Ovary (tissue), 9 donors: ENCODE measurements around the gene SEMA4B. TPM values are rescaled to one million over a fixed set of nuclear protein-coding genes. Genes with fewer than 3 reads are reported as not detected.

Experiments used
- DNase-seq, 5 donors: peaks; one replicate each; pipeline ENCODE4 v3.0.0-alpha.2; 2019 to 2020
- H3K27ac ChIP-seq, 2 donors: fragments of 200-600 bp; one replicate each; pipeline versions ENCODE4 v1.5.1 to v1.8.0; 2019 to 2022
- H3K27me3 ChIP-seq: fragments of 200-600 bp; one replicate; pipeline ENCODE4 v1.8.0; 2022
- H3K36me3 ChIP-seq: fragments of 200-600 bp; sonication (generic); one replicate; pipeline ENCODE4 v1.5.1; 2019
- H3K4me1 ChIP-seq: one replicate; pipeline ENCODE4 v1.8.1; 2013; ENCODE audit warnings: mild to moderate bottlenecking, moderate library complexity; ENCODE audit not compliant: insufficient read depth
- H3K4me3 ChIP-seq: fragments of 200-600 bp; sonication (generic); one replicate; pipeline ENCODE4 v1.5.1; 2017
- H3K9me3 ChIP-seq, 2 donors: fragments of 200-600 bp in 1 of 2; sonication (generic) in 1 of 2; one replicate each; pipeline versions ENCODE4 v1.5.1 to v1.8.1; 2013 to 2019; ENCODE audit warnings: mild to moderate bottlenecking in 1 of 2, moderate library complexity in 1 of 2
- CTCF ChIP-seq, 3 donors: fragments of 450-650 bp in 2 of 3; fragments of 200-600 bp in 1 of 3; IDR thresholded peaks; one replicate each; pipeline versions ENCODE4 v1.5.1 to v1.8.0; 2016 to 2022; ENCODE audit warnings: antibody characterized with exemption in 3 of 3, mild to moderate bottlenecking in 1 of 3
- EP300 ChIP-seq: sonication (generic); formaldehyde crosslinking; IDR thresholded peaks from one replicate; pipeline ENCODE4 v1.6.1; 2017; ENCODE audit warnings: antibody characterized with exemption
- POLR2A ChIP-seq: fragments of 450-650 bp; IDR thresholded peaks from one replicate; pipeline ENCODE4 v1.6.1; 2017; ENCODE audit warnings: antibody characterized with exemption, mild to moderate bottlenecking, moderate library complexity
- WGBS, 3 donors: extraction: QIAGEN DNeasy Blood & Tissue Kit in 1 of 3; methylation state at CpG; one replicate each; pipeline versions ENCODE4 v1.1.5 to v1.1.7; 2013 to 2017; 5-methylcytosine and 5-hydroxymethylcytosine counted together
- intact Hi-C, 4 donors: fragments of 100-400 bp; cut with DNase I; formaldehyde crosslinking; loops; one replicate each; pipeline versions ENCODE4 v1.11.0 to v1.15.1; 2022 to 2023
- polyA plus RNA-seq, 2 donors: library from polyadenylated mRNA; stranded (reverse); fragments of 200-250 nt in 1 of 2; fragments of 350-450 nt in 1 of 2; fragmentation: Illumina TruSeq in 1 of 2; extraction: RNeasy Lipid Tissue Mini Kit (QIAGEN cat#74804) in 1 of 2; gene quantifications; one replicate each; pipeline ENCODE4 v1.2.3, GENCODE V29; 2013 to 2014
- total RNA-seq, 7 donors: library from RNA; depleted of rRNA in 2 of 7; stranded (reverse); fragments of >200 nt in 2 of 7; fragmentation: NEBNext Ultra II Directional in 3 of 7; extraction: Animal tissue kit (Norgen Biotek cat#: 25700) in 3 of 7; gene quantifications; one replicate each; pipeline versions ENCODE4 v1.1.0 to v1.2.4, GENCODE V29; 2016 to 2023
- donor health status: DM: no; HTN: no; CAD: no; lungs with moderate emphysema.
- donor health status: DM: no; HTN: no; CAD: no.
- donor health status: Bipolar disorder and iron deficiency.
- donor health status: DM: yes; HTN: yes; CAD: no.
- donor health status: DM: no; HTN: no; CAD: no.
- donor health status: DM: yes; HTN: yes; CAD: no.

Gene SEMA4B
- total and polyA plus RNA-seq, 9 donors: 12.4 to 83.8 (median 33.2) TPM

GRCh38 chr15:90154246-90154645 is 46.9 kb upstream of the SEMA4B start:
- Histone ChIP-seq H3K27ac (no peak overlapping the region), H3K4me3 (no peak overlapping the region), H3K4me1 (peaks cover 4% of the 10 kb centered on the region), H3K36me3 (no peaks in the 10 kb centered on the region), H3K27me3 (no peaks in the 10 kb centered on the region), H3K9me3 (no peaks in the 10 kb centered on the region)
- intact Hi-C loops: loop anchor here in 1 of 4 donors (5.0 kb wide), 1 partner anchor 158 kb away; no protein-coding TSS in a partner anchor
- no peak for DNase-seq
- 84 to 93% (median 89%) methylated on average over 5 of the region's 5 CpGs for WGBS, 3 donors
- TF ChIP-seq EP300 (no peak), CTCF (IDR thresholded peaks at IDR 0.05) (no peak), POLR2A (no peak)

- WGBS, 3 donors: 63 to 65% (median 63%) methylated on average over 16 of the region's 16 CpGs
- H3K27ac ChIP-seq: no peak overlapping the region
- peaks cover 3% of the 10 kb centered on the region for H3K4me1 ChIP-seq
- no peaks in the 10 kb centered on the region for H3K9me3 ChIP-seq
- intact Hi-C loops: loop anchor here in 1 of 4 donors (5.0 kb wide), 1 partner anchor 157 kb away; no protein-coding TSS in a partner anchor
- H3K36me3 ChIP-seq: no peaks in the 10 kb centered on the region
- no peaks in the 10 kb centered on the region for H3K27me3 ChIP-seq
- no peak for DNase-seq
- no peak overlapping the region for H3K4me3 ChIP-seq
- TF ChIP-seq POLR2A: no peak
- no peak for TF ChIP-seq EP300
- TF ChIP-seq CTCF (IDR thresholded peaks at IDR 0.05): no peak
Measured at GRCh38 chr15:90154861-90155626, 46.1 kb upstream of the SEMA4B start.

GRCh38 chr15:90159213-90159612 is 41.9 kb upstream of the SEMA4B start:
- Histone ChIP-seq H3K4me3 (no peak overlapping the region), H3K4me1 (peaks cover 7% of the 10 kb centered on the region), H3K27ac (no peak overlapping the region), H3K9me3 (no peaks in the 10 kb centered on the region), H3K27me3 (no peaks in the 10 kb centered on the region), H3K36me3 (no peaks in the 10 kb centered on the region)
- no peak for TF ChIP-seq POLR2A
- no peak for TF ChIP-seq EP300
- no peak for TF ChIP-seq CTCF (IDR thresholded peaks at IDR 0.05)
- WGBS, 3 donors: 92 to 95% (median 92%) methylated on average over 2 of the region's 2 CpGs
- no peak for DNase-seq
- intact Hi-C loops: no loop called here

- 51 to 63% (median 53%) methylated on average over 14 of the region's 14 CpGs for WGBS, 3 donors
- Histone ChIP-seq H3K27me3 (no peaks in the 10 kb centered on the region), H3K9me3 (no peaks in the 10 kb centered on the region), H3K36me3 (no peaks in the 10 kb centered on the region), H3K27ac (no peak overlapping the region), H3K4me1 (peaks cover 7% of the 10 kb centered on the region), H3K4me3 (no peak overlapping the region)
- no peak for TF ChIP-seq EP300
- no peak for TF ChIP-seq POLR2A
- TF ChIP-seq CTCF (IDR thresholded peaks at IDR 0.05): no peak
- DNase-seq: peak in 1 of 5 donors; percentile 50
- intact Hi-C loops: loop anchor here in 1 of 4 donors (5.0 kb wide), 1 partner anchor 71 kb away; the partner anchor contains the start of genes CIB1 and GDPGP1
Measured at GRCh38 chr15:90160781-90161727, 40.1 kb upstream of the SEMA4B start.
